Sigmoid colon (tissue), 7 donors: ENCODE measurements around the gene ANKRD6. TPM values are rescaled to one million over a fixed set of nuclear protein-coding genes. Genes with fewer than 3 reads are reported as not detected.

Experiments used
- DNase-seq: peaks from one replicate; pipeline ENCODE4 v3.0.0-alpha.2; 2019
- H3K27ac ChIP-seq, 4 donors: fragments of 200-600 bp; sonication (generic); one replicate each; pipeline ENCODE4 v1.5.1; 2016 to 2019; ENCODE audit warnings: mild to moderate bottlenecking in 1 of 4
- H3K27me3 ChIP-seq, 3 donors: fragments of 200-600 bp; sonication (generic); one replicate each; pipeline ENCODE4 v1.5.1; 2019; ENCODE audit warnings: mild to moderate bottlenecking in 1 of 3
- H3K36me3 ChIP-seq, 4 donors: fragments of 200-600 bp; sonication (generic); one replicate each; pipeline ENCODE4 v1.5.1; 2016 to 2019
- H3K4me1 ChIP-seq, 4 donors: fragments of 200-600 bp; sonication (generic); one replicate each; pipeline ENCODE4 v1.5.1; 2017 to 2019
- H3K4me3 ChIP-seq, 4 donors: fragments of 200-600 bp; sonication (generic); one replicate each; pipeline ENCODE4 v1.5.1; 2017 to 2019; ENCODE audit warnings: mild to moderate bottlenecking in 2 of 4, moderate library complexity in 1 of 4
- H3K9me3 ChIP-seq, 4 donors: fragments of 200-600 bp in 3 of 4; sonication (generic) in 3 of 4; one replicate each; pipeline versions ENCODE4 v1.5.1 to v1.6.1; 2013 to 2019
- EP300 ChIP-seq, 4 donors: sonication (generic); formaldehyde crosslinking; IDR thresholded peaks; one replicate each; pipeline ENCODE4 v1.6.1; 2017; ENCODE audit warnings: antibody characterized with exemption in 4 of 4
- POLR2A ChIP-seq, 2 donors: fragments of 450-650 bp; IDR thresholded peaks; one replicate each; pipeline ENCODE4 v1.6.1; 2016; ENCODE audit warnings: antibody characterized with exemption in 2 of 2, mild to moderate bottlenecking in 2 of 2, moderate library complexity in 2 of 2
- POLR2AphosphoS5 ChIP-seq, 4 donors: sonication (generic); formaldehyde crosslinking; IDR thresholded peaks; one replicate each; pipeline ENCODE4 v1.6.1; 2017; ENCODE audit warnings: antibody characterized with exemption in 4 of 4
- WGBS, 2 donors: extraction: QIAGEN DNeasy Blood & Tissue Kit; methylation state at CpG; one replicate each; pipeline ENCODE4 v1.1.7; 2013; 5-methylcytosine and 5-hydroxymethylcytosine counted together
- intact Hi-C: fragments of 100-400 bp; cut with DNase I; formaldehyde crosslinking; loops from one replicate; pipeline ENCODE4 v1.15.1; 2023
- polyA plus RNA-seq, 3 donors: library from polyadenylated mRNA; stranded (reverse); fragments of 200-250 nt; gene quantifications; one replicate each; pipeline ENCODE4 v1.2.3, GENCODE V29; 2013
- total RNA-seq, 4 donors: library from RNA; depleted of rRNA; stranded (reverse); fragments of >200 nt; gene quantifications; one replicate each; pipeline ENCODE4 v1.1.0, GENCODE V29; 2016
- TF ChIP-seq, protein P1 (sequence below), 4 experiments: fragments of 450-650 bp in 3 of 4; fragments of 200-600 bp in 1 of 4; IDR thresholded peaks; one replicate each; pipeline ENCODE4 v1.5.1; 2016 to 2019; ENCODE audit warnings: antibody characterized with exemption in 4 of 4, mild to moderate bottlenecking in 3 of 4, moderate library complexity in 2 of 4
- donor health status: healthy with polysubstance abuse.
- donor health status: Bipolar disorder and iron deficiency.
- donor health status: healthy.

The ANKRD6 gene
- total and polyA plus RNA-seq, 7 donors, result 1.7 to 21.6 (median 8.0) TPM

DNA sequence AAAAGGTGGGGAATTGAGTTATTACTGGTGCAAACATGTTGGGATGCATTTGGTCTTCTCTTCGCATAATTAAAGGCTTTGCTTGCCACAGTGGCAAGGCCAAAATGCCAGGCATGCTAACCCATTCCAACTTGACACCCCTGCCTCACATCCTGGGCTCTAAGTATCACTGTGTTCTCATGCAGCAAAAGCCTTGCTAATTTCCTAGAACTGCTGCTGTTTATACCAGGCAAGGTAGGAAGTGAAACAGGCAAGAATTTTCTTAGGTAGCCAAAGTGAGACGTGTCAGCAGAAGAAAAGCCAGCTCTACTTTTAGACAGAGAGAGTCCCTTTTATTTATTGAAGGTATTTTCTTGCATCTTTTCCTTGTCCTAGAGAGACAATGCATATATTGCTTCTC, 164.4 kb downstream of the ANKRD6 start:
- no peaks in the 10 kb centered on the region for H3K36me3 ChIP-seq
- no peak overlapping the region for H3K4me3 ChIP-seq
- WGBS, 2 donors, result 69 to 78% methylated on average over 2 of the region's 2 CpGs
- DNase-seq, result no peak
- no peaks in the 10 kb centered on the region for H3K9me3 ChIP-seq
- no peak overlapping the region for H3K27ac ChIP-seq
- H3K4me1 ChIP-seq, result peaks cover 0 to 9% (median 0%) of the 10 kb centered on the region in 4 donors
- H3K27me3 ChIP-seq, result no peaks in the 10 kb centered on the region
- intact Hi-C loops, result no loop called here
- no peak for TF ChIP-seq EP300 (IDR thresholded peaks at IDR 0.05)
- no peak for TF ChIP-seq POLR2A (IDR thresholded peaks at IDR 0.05)
- TF ChIP-seq POLR2AphosphoS5 (IDR thresholded peaks at IDR 0.05), result no peak
- TF ChIP-seq, protein P1, sequence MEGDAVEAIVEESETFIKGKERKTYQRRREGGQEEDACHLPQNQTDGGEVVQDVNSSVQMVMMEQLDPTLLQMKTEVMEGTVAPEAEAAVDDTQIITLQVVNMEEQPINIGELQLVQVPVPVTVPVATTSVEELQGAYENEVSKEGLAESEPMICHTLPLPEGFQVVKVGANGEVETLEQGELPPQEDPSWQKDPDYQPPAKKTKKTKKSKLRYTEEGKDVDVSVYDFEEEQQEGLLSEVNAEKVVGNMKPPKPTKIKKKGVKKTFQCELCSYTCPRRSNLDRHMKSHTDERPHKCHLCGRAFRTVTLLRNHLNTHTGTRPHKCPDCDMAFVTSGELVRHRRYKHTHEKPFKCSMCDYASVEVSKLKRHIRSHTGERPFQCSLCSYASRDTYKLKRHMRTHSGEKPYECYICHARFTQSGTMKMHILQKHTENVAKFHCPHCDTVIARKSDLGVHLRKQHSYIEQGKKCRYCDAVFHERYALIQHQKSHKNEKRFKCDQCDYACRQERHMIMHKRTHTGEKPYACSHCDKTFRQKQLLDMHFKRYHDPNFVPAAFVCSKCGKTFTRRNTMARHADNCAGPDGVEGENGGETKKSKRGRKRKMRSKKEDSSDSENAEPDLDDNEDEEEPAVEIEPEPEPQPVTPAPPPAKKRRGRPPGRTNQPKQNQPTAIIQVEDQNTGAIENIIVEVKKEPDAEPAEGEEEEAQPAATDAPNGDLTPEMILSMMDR (IDR thresholded peaks at IDR 0.05), result no peak

DNA sequence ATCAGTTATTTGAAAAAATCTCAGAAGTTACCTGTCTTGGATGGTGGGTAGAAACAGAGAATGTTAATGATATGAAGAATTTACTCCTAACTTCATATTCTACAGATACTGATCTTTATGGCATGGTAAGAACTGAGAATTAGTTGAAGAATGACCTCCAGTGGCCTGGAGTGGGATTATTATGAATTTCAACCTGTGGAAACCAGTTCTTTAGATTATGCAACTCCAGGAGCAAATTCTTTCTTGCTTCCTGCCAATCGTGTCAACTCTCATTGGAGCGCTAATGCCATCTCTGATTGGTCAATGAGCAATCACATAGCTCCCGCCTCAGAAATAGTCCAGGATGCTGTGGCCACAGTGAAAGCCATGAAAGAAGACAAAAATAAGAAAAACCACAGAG, 165.0 kb downstream of the ANKRD6 start:
- WGBS, 2 donors, result 52 to 60% methylated on average over 3 of the region's 3 CpGs
- H3K9me3 ChIP-seq, result no peaks in the 10 kb centered on the region
- intact Hi-C loops, result no loop called here
- H3K4me3 ChIP-seq, result no peak overlapping the region
- no peaks in the 10 kb centered on the region for H3K27me3 ChIP-seq
- no peak for DNase-seq
- H3K27ac ChIP-seq, result no peak overlapping the region
- H3K4me1 ChIP-seq, result peaks cover 0 to 9% (median 0%) of the 10 kb centered on the region in 4 donors
- TF ChIP-seq EP300 (IDR thresholded peaks at IDR 0.05), result no peak
- TF ChIP-seq POLR2A (IDR thresholded peaks at IDR 0.05), result no peak
- no peak for TF ChIP-seq POLR2AphosphoS5 (IDR thresholded peaks at IDR 0.05)
- TF ChIP-seq, protein P1 (IDR thresholded peaks at IDR 0.05), result no peak
- no peaks in the 10 kb centered on the region for H3K36me3 ChIP-seq

DNA sequence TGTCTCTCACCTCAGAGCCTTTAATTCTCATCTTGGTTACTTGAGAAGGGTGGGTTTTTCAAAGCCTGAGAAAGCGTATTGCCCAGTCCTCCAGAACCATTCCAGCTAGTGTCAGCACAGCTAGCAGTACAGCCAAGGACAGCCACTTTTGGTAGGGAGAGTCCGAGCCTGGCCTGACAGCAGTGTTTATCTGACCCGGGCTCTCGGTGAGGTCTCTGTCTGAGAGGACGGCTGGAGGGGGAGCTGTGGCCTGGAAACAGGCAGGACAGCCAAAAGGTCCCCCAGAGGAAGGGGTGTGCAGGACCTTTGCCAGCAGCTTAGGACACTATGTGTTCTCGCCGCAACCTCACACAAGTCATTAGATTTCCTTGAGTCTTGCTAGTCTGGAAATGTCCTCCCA, 166.8 kb downstream of the ANKRD6 start:
- 80 to 91% methylated on average over 7 of the region's 7 CpGs for WGBS, 2 donors
- Histone ChIP-seq H3K27me3 (no peaks in the 10 kb centered on the region), H3K4me3 (no peak overlapping the region), H3K9me3 (no peaks in the 10 kb centered on the region), H3K4me1 (peaks cover 0 to 9% (median 0%) of the 10 kb centered on the region in 4 donors), H3K36me3 (no peaks in the 10 kb centered on the region), H3K27ac (no peak overlapping the region)
- no peak for DNase-seq
- TF ChIP-seq, protein P1 (IDR thresholded peaks at IDR 0.05), result no peak
- TF ChIP-seq EP300 (IDR thresholded peaks at IDR 0.05) (no peak), POLR2AphosphoS5 (IDR thresholded peaks at IDR 0.05) (no peak), POLR2A (IDR thresholded peaks at IDR 0.05) (no peak)
- intact Hi-C loops, result no loop called here

DNA sequence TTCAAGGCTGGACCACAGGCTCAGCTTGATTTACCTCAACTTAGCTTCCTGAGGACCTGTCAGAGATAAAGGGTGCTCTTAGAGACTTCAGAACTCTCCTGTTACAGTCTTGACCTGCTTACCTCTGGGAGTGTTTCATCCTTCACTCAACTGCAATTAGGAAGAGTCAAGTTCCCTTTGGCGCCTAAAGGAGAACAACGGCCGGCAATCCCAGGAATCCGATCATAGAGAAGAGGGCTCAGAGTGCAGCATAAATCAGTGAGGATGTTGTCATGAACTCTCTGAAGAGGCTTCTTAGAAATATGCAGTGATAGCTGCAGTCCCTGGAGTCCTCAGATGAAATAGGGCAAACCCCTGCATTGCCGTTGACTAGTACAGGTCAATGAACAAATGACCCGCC, 169.2 kb downstream of the ANKRD6 start:
- WGBS, 2 donors, result 94 to 95% methylated on average over 6 of the region's 6 CpGs
- no peak for DNase-seq
- Histone ChIP-seq H3K27ac (no peak overlapping the region), H3K9me3 (no peaks in the 10 kb centered on the region), H3K27me3 (no peaks in the 10 kb centered on the region), H3K36me3 (no peaks in the 10 kb centered on the region), H3K4me3 (no peak overlapping the region), H3K4me1 (peaks cover 0 to 1% (median 0%) of the 10 kb centered on the region in 4 donors)
- TF ChIP-seq POLR2A (IDR thresholded peaks at IDR 0.05) (no peak), EP300 (IDR thresholded peaks at IDR 0.05) (no peak), POLR2AphosphoS5 (IDR thresholded peaks at IDR 0.05) (no peak)
- TF ChIP-seq, protein P1 (IDR thresholded peaks at IDR 0.05), result no peak
- intact Hi-C loops, result no loop called here

DNA sequence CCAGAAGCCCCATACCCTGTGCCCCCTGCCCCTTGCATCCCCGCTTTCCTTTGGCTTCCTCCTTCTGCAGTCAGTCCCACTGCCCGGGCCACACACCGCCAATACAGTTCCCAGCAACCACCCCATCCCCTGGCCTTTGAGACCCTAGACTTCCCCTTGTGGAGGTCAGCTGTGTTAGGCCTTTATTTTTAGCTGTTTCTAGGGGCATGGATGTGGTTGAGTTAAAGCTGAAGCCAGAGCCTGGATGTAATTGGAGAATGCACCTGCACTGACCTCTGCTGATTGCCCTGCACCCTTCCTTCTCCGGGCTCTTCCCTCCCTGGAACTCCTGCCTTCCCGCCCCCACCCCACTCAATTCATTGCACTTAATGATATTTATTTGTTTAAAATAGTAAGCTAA, 171.7 kb downstream of the ANKRD6 start:
- intact Hi-C loops, result no loop called here
- no peaks in the 10 kb centered on the region for H3K27me3 ChIP-seq
- H3K4me3 ChIP-seq, result no peak overlapping the region
- H3K4me1 ChIP-seq, result no peaks in the 10 kb centered on the region
- DNase-seq, result no peak
- no peaks in the 10 kb centered on the region for H3K36me3 ChIP-seq
- H3K27ac ChIP-seq, result no peak overlapping the region
- 83 to 87% methylated on average over 5 of the region's 5 CpGs for WGBS, 2 donors
- TF ChIP-seq POLR2A (IDR thresholded peaks at IDR 0.05) (no peak), POLR2AphosphoS5 (IDR thresholded peaks at IDR 0.05) (no peak), EP300 (IDR thresholded peaks at IDR 0.05) (no peak)
- TF ChIP-seq, protein P1 (IDR thresholded peaks at IDR 0.05), result no peak
- H3K9me3 ChIP-seq, result no peaks in the 10 kb centered on the region
